ENCODE measurements around the gene POM121L12.

POM121L12 gene

DNA sequence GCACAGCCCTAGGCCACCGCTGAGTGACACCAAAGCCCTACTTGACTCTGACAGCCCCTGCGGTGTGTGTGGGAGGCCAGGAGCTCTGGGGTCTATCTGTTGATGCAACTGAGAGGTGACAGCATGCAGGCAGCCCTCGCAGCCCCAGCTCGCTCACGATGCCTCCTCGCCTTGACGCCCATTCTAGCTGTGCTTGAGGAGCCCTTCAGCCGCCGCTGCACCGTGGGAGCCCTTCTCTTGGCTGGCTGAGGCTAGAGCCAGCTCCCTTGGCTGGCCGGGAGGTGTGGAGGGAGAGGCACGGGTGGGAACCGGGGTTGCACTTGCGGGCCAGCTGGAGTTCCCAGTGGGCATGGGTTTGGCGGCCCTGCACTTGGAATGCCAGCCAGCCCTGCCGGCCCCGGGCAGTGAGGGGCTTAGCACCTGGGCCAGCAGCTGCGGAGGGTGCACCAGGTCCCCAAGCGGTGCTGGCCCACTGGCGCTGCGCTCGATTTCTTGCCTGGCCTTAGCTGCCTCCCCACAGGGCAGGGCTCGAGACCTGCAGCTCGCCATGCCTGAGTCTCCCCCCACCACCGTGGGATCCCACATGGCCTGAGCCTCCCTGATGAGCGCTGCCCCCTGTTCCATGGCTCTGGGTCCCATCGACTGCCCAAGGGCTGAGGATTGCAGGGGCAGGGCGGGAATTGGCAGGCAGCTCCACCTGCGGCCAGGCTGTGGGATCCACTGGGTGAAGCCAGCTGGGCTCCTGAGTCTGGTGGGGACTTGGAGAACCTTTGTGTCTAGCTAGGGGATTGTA lies 31.6 kb upstream of the POM121L12 start:
- Histone ChIP-seq H3K27ac (no peak overlapping the region), H3K4me3 (no peak overlapping the region)
- DNase-seq (ENCODE audit: low spot score): no peak
- TF ChIP-seq, protein P1, sequence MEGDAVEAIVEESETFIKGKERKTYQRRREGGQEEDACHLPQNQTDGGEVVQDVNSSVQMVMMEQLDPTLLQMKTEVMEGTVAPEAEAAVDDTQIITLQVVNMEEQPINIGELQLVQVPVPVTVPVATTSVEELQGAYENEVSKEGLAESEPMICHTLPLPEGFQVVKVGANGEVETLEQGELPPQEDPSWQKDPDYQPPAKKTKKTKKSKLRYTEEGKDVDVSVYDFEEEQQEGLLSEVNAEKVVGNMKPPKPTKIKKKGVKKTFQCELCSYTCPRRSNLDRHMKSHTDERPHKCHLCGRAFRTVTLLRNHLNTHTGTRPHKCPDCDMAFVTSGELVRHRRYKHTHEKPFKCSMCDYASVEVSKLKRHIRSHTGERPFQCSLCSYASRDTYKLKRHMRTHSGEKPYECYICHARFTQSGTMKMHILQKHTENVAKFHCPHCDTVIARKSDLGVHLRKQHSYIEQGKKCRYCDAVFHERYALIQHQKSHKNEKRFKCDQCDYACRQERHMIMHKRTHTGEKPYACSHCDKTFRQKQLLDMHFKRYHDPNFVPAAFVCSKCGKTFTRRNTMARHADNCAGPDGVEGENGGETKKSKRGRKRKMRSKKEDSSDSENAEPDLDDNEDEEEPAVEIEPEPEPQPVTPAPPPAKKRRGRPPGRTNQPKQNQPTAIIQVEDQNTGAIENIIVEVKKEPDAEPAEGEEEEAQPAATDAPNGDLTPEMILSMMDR (IDR thresholded peaks at IDR 0.05): no peak

DNA sequence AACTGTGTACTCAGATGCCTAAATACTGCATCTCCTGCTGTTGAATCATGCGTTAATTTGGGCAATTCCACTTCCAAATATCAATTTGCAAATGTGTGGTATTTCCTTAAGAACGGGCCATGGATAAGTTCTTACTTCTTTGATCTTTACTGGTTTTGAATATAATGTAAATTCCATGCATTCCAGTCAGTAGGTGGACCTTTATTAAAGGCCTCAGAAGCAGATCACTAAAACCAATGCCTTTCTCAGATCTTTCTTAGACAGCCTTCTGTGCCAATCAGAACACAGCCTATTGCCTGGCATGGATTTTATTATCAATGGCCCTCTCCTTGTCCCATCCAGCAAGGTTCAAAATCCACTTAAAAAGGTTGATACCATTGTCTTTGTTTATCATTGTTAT lies 21.5 kb upstream of the POM121L12 start:
- no peak overlapping the region for H3K4me3 ChIP-seq
- DNase-seq (ENCODE audit: low spot score): no peak
- no peak overlapping the region for H3K27ac ChIP-seq
- TF ChIP-seq, protein P1 (IDR thresholded peaks at IDR 0.05): no peak

DNA sequence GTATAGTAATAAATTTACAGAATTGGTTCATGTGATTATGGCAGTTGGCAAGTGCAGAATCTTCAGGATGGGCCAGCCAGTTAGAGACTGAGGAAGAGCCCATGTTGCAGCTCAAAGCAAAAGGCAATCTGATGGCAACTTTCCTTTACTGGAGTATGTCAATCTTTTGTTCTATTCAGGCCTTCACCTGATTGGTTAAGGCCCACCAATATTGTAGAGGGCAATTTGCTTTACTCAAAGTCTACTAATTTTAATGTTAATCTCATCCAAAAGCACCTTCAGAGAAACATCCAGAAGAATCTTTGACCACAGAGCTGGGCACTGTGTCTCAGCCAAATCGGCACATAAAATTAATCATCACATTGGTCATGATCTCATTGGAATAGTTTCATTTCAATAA lies 20.0 kb upstream of the POM121L12 start:
- DNase-seq (ENCODE audit: low spot score): no peak
- no peak overlapping the region for H3K4me3 ChIP-seq
- TF ChIP-seq, protein P1 (IDR thresholded peaks at IDR 0.05): no peak
- no peak overlapping the region for H3K27ac ChIP-seq

DNA sequence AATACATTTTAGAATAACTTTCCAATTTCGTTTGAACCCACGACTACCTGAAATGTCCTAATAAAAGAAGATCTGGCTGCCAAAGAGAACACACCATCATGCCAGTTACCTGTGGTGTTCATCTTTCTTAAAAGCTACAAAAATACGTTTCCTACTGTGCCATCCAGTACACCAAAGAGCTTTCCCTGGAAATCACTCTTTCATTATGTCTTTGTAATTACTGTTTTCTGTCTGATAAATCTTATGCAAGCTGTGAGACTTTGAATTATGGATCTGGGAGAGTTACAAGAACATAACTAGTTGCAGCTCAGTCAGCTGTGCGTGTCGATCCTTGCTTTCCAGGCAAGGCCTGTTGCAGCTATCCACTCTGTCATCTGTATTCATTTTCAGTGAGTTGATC lies 12.5 kb upstream of the POM121L12 start:
- DNase-seq (ENCODE audit: low spot score): no peak
- no peak overlapping the region for H3K4me3 ChIP-seq
- H3K27ac ChIP-seq: no peak overlapping the region
- TF ChIP-seq, protein P1 (IDR thresholded peaks at IDR 0.05): no peak

DNA sequence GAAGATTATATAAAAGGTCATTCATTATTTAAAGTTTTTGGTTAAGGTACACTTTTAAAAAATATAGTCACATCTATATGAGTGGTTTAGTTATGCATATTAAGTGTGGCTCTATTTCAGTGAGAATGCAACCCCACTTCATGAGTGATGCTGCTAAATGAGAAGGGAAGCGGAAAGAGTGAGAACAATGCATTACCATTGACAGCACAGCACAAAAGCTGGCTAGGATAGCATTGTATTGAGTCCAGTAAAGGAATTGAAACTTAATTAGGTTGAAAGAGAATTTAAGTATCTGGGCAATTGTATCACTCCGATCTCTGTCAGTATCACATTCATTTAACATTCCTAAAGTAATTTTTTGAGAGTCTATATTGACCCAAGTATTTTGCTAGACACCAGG lies 13.2 kb downstream of the POM121L12 start:
- TF ChIP-seq, protein P1 (IDR thresholded peaks at IDR 0.05): no peak
- H3K27ac ChIP-seq: no peak overlapping the region
- no peak for DNase-seq (ENCODE audit: low spot score)
- no peak overlapping the region for H3K4me3 ChIP-seq

DNA sequence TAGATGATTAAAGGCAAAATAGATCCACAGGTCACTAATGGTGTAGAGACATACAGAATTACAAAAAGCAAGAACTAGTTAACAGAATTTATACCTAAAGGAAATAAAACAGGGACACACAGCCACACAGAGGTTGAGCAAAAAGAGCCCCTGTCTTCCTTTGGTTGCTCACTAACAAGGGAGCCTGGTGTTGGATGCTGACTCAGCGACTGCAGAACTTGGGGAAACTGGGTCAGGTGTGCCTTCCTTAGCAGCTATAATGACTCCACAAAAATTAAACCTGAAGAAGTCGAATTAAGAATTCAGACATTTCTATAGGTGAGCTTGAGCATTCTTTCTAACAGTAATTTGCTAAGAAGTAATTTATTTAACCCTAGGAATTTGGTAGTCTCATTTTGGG lies 15.0 kb downstream of the POM121L12 start:
- no peak overlapping the region for H3K4me3 ChIP-seq
- TF ChIP-seq, protein P1 (IDR thresholded peaks at IDR 0.05): no peak
- no peak overlapping the region for H3K27ac ChIP-seq
- DNase-seq (ENCODE audit: low spot score): no peak

DNA sequence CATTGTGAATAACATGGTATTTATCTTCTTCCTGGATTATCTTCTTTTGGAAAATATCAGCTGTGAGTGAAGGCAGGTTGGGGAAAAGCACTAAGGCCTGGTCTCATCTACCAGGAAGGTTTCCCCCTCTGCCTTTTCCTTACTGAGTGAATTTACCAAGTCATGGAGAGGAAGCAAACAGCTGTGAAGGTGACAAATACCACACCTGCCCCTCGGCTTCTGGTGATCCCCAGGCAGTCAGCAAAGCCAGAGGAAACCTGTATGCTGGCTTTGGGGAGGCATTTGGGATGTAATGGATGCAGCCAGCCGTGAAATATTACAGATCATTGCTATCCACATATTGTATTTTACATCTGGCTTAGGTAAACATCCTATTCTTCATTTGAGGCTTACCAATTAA lies 24.2 kb downstream of the POM121L12 start:
- no peak for DNase-seq (ENCODE audit: low spot score)
- Histone ChIP-seq H3K27ac (no peak overlapping the region), H3K4me3 (no peak overlapping the region)
- TF ChIP-seq, protein P1 (IDR thresholded peaks at IDR 0.05): no peak

All from coronary artery (tissue), 2 donors.